ENCODE results near the gene RFC3. TPM values are rescaled to one million over a fixed set of nuclear protein-coding genes. Genes with fewer than 3 reads are reported as not detected.

Gene RFC3
- total and polyA plus RNA-seq, 2 of the 13 experiments (the other 11 are each of a cell fraction or from before 2014, with no cell fraction given): 16.0 to 55.7 TPM

- TF ChIP-seq PAXIP1 (CRISPR knock-in tag; conservative IDR thresholded peaks at IDR 0.05) (0 out of 2 replicates have a peak, but pooled peaks have one; percentile 23), ZIK1 (CRISPR knock-in tag; IDR thresholded peaks at IDR 0.05; ENCODE audit: borderline replicate concordance, low read depth) (no peak), CC2D1A (CRISPR knock-in tag; IDR thresholded peaks at IDR 0.05) (0 out of 2 replicates have a peak, but pooled peaks have one; percentile 92), ZNF713 (CRISPR knock-in tag; IDR thresholded peaks at IDR 0.05) (no peak), TCF7L2 (IDR thresholded peaks at IDR 0.05; ENCODE audit: low read depth, low read length) (no peak), SIN3B (IDR thresholded peaks at IDR 0.05; ENCODE audit: low read length) (peak; percentile 96), MTA1 (CRISPR knock-in tag; IDR thresholded peaks at IDR 0.05; ENCODE audit: borderline replicate concordance) (no peak), MEIS2 (CRISPR knock-in tag; IDR thresholded peaks at IDR 0.05) (no peak), MTF2 (CRISPR knock-in tag; IDR thresholded peaks at IDR 0.05; ENCODE audit: borderline replicate concordance) (no peak), YY1 (IDR thresholded peaks at IDR 0.05; ENCODE audit: insufficient read depth, insufficient replicate concordance, low read depth, low read length) (peak; percentile 78), U2AF2 (IDR thresholded peaks at IDR 0.05; ENCODE audit: low read depth, low read length) (no peak), ZSCAN22 (CRISPR knock-in tag; IDR thresholded peaks at IDR 0.05) (no peak), CENPX (CRISPR knock-in tag; IDR thresholded peaks at IDR 0.05) (no peak), ZSCAN29 (CRISPR knock-in tag; conservative IDR thresholded peaks at IDR 0.05) (no peak), FIP1L1 (IDR thresholded peaks at IDR 0.05; ENCODE audit: borderline replicate concordance, insufficient read depth, low read depth, low read length) (no peak), RXRA (CRISPR knock-in tag; IDR thresholded peaks at IDR 0.05) (no peak; the same call in 1 of the 2 replicates), CENPBD1 (CRISPR knock-in tag; IDR thresholded peaks at IDR 0.05; ENCODE audit: borderline replicate concordance, low read depth) (no peak), SRY (CRISPR knock-in tag; IDR thresholded peaks at IDR 0.05) (no peak), SOX13 (IDR thresholded peaks at IDR 0.05) (no peak), SOX13 (CRISPR knock-in tag; conservative IDR thresholded peaks at IDR 0.05 in 1 of 2, IDR thresholded peaks at IDR 0.05 in 1 of 2) (peak in 1 of 2 experiments; percentile 52; a peak in 1 of 4 replicates), SKI (IDR thresholded peaks at IDR 0.05; ENCODE audit: partially characterized antibody) (no peak), ZNF343 (CRISPR knock-in tag; IDR thresholded peaks at IDR 0.05) (no peak), ZNF800 (CRISPR knock-in tag; IDR thresholded peaks at IDR 0.05) (no peak), CBX2 (IDR thresholded peaks at IDR 0.05; ENCODE audit: low read depth, low read length) (no peak), CBX2 (CRISPR knock-in tag; IDR thresholded peaks at IDR 0.05; ENCODE audit: low read depth) (0 out of 2 replicates have a peak, but pooled peaks have one; percentile 65)
Observed at GRCh38 chr13:33817901-33818706, at the start of gene RFC3 (continued).
